Duodenal mucosa (tissue), 2 donors: ENCODE measurements around the gene PRUNE2.

Experiments
- H3K27ac ChIP-seq: one replicate; pipeline ENCODE4 v1.7.0; 2013; ENCODE audit warnings: low read depth, low read length
- H3K27me3 ChIP-seq, 2 donors: one replicate each; pipeline ENCODE4 v1.7.0; 2013; ENCODE audit warnings: low read length in 2 of 2, control low read depth in 1 of 2; ENCODE audit not compliant: insufficient read depth in 2 of 2, control insufficient read depth in 1 of 2
- H3K36me3 ChIP-seq, 2 donors: one replicate each; pipeline ENCODE4 v1.7.0; 2013; ENCODE audit warnings: low read length in 2 of 2, control low read depth in 1 of 2; ENCODE audit not compliant: insufficient read depth in 2 of 2, control insufficient read depth in 1 of 2
- H3K4me1 ChIP-seq, 2 donors: one replicate each; pipeline ENCODE4 v1.7.0; 2013; ENCODE audit warnings: low read length in 2 of 2, control low read depth in 1 of 2; ENCODE audit not compliant: insufficient read depth in 2 of 2, control insufficient read depth in 1 of 2
- H3K4me3 ChIP-seq, 2 donors: one replicate each; pipeline ENCODE4 v1.7.0; 2013; ENCODE audit warnings: low read length in 2 of 2, low read depth in 1 of 2
- H3K9ac ChIP-seq, 2 donors: one replicate each; pipeline ENCODE4 v1.7.0; 2013; ENCODE audit warnings: low read length in 2 of 2, low read depth in 1 of 2
- H3K9me3 ChIP-seq, 2 donors: one replicate each; pipeline ENCODE4 v1.7.0; 2013; ENCODE audit warnings: low read length in 2 of 2, control low read depth in 1 of 2; ENCODE audit not compliant: control insufficient read depth in 1 of 2

The PRUNE2 gene

DNA sequence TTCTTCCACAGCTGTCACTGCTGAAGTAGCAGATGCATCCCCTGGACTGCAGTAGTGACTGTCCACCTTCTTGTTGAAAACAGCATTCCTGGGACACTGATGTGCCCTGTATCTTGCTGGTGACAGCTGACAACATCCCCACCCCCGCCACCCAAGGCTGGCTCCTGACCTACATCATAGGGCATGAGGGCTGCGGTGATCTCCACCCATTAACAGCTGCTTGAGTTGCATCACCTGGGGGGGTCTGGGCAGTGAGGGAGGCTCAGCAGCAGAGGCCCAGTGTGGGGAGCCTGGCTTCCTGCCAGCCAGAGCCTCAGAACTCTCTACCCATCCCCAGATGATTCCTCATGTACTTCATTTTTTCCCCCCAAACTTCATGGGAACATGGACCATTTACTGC lies 4.1 kb downstream of the PRUNE2 start:
- no peak overlapping the region for H3K9ac ChIP-seq
- no peaks in the 10 kb centered on the region for H3K9me3 ChIP-seq
- peaks cover 11 to 14% of the 10 kb centered on the region in 2 donors for H3K4me1 ChIP-seq
- H3K27me3 ChIP-seq: peaks cover 47 to 68% of the 10 kb centered on the region in 2 donors
- H3K36me3 ChIP-seq: no peaks in the 10 kb centered on the region
- no peak overlapping the region for H3K4me3 ChIP-seq
- H3K27ac ChIP-seq: no peak overlapping the region

DNA sequence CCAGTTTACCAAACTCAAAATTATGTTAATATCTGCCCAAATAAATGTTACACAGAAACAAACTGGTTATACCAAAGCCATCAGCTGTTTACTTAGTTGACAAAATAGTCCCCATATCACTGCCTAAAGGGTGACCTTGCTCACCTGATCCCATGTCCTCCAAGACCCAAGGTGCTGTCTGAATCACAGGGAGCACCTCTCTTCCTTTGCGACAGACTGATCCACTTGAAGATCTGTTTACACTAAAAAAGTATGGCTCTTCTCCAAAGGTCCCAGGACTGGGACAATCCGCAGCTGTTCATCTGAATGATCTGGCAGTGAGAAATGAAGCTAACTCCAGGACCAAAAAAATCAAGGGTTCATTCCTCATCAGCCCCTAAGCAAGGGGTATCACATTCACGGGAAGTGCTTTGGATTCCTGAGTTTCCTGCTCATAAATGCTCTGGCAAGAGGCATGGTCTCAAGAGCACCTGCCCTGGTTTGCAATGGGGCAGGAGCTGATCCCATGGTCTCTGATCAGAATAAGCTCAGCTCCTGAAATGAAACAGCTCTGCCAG lies 5.0 kb downstream of the PRUNE2 start:
- peaks cover 40 to 61% of the 10 kb centered on the region in 2 donors for H3K27me3 ChIP-seq
- H3K9me3 ChIP-seq: no peaks in the 10 kb centered on the region
- H3K4me1 ChIP-seq: peaks cover 11 to 14% of the 10 kb centered on the region in 2 donors
- no peak overlapping the region for H3K4me3 ChIP-seq
- no peak overlapping the region for H3K27ac ChIP-seq
- no peaks in the 10 kb centered on the region for H3K36me3 ChIP-seq
- no peak overlapping the region for H3K9ac ChIP-seq

GRCh38 chr9:76898786-76899185 lies 7.1 kb downstream of the PRUNE2 start:
- no peak overlapping the region for H3K9ac ChIP-seq
- no peak overlapping the region for H3K27ac ChIP-seq
- peaks cover 27 to 43% of the 10 kb centered on the region in 2 donors for H3K27me3 ChIP-seq
- no peaks in the 10 kb centered on the region for H3K36me3 ChIP-seq
- no peaks in the 10 kb centered on the region for H3K9me3 ChIP-seq
- H3K4me1 ChIP-seq: no peaks in the 10 kb centered on the region
- no peak overlapping the region for H3K4me3 ChIP-seq

GRCh38 chr9:76897804-76898525 lies 7.9 kb downstream of the PRUNE2 start:
- no peaks in the 10 kb centered on the region for H3K4me1 ChIP-seq
- H3K4me3 ChIP-seq: no peak overlapping the region
- no peaks in the 10 kb centered on the region for H3K36me3 ChIP-seq
- peaks cover 27 to 44% of the 10 kb centered on the region in 2 donors for H3K27me3 ChIP-seq
- H3K27ac ChIP-seq: no peak overlapping the region
- H3K9ac ChIP-seq: no peak overlapping the region
- no peaks in the 10 kb centered on the region for H3K9me3 ChIP-seq

DNA sequence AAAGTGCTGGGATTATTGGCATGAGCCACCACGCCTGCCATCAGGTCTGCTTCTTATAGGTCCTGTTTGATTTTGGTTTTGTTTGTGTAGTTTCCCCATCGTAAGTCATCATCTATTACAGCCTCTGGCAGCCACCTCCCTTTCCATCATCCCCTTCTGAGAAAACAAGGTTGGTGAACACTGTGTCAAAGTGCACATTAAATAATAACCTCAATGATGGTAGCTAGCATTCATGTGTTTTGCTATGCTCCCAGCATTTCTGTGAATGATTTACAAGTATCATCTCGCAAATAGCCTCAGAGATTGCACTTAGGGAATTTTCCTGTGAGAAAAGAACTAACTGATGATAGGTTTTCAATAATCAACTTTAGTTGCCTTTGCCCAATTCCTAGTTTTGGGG lies 9.9 kb downstream of the PRUNE2 start:
- peaks cover 14 to 26% of the 10 kb centered on the region in 2 donors for H3K27me3 ChIP-seq
- no peak overlapping the region for H3K27ac ChIP-seq
- no peaks in the 10 kb centered on the region for H3K9me3 ChIP-seq
- no peak overlapping the region for H3K4me3 ChIP-seq
- H3K4me1 ChIP-seq: no peaks in the 10 kb centered on the region
- no peak overlapping the region for H3K9ac ChIP-seq
- H3K36me3 ChIP-seq: no peaks in the 10 kb centered on the region

GRCh38 chr9:76895186-76895585 lies 10.7 kb downstream of the PRUNE2 start:
- Histone ChIP-seq H3K27ac (no peak overlapping the region), H3K36me3 (no peaks in the 10 kb centered on the region)

DNA sequence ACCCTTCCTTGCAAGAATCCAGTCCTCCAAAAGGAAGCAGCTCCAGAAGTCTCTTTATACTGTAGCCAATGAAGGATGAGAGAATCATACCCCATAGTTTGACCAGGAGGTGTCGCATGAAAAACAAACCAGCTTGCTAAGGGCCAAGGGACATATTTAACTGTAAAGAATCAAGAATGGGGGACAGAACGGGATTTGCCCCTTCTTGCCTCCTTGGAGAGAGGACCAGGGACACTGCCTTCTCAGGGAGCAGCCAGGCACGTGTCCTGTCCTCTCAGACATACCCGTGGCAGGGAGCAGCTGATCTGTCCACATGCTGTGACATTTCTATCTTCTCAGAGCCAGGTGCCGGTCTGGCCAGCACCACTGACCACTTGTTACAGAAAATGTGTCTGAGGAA lies 11.7 kb downstream of the PRUNE2 start:
- H3K27ac ChIP-seq: no peak overlapping the region
- H3K27me3 ChIP-seq: peaks cover 8 to 10% of the 10 kb centered on the region in 2 donors
- no peak overlapping the region for H3K4me3 ChIP-seq
- H3K9me3 ChIP-seq: no peaks in the 10 kb centered on the region
- H3K4me1 ChIP-seq: no peaks in the 10 kb centered on the region
- H3K36me3 ChIP-seq: no peaks in the 10 kb centered on the region
- no peak overlapping the region for H3K9ac ChIP-seq

More at GRCh38 chr9:76895186-76895585, 10.7 kb downstream of the PRUNE2 start:
- no peak overlapping the region for H3K4me3 ChIP-seq
- H3K27me3 ChIP-seq: peaks cover 11 to 18% of the 10 kb centered on the region in 2 donors
- no peak overlapping the region for H3K9ac ChIP-seq
- no peaks in the 10 kb centered on the region for H3K4me1 ChIP-seq
- H3K9me3 ChIP-seq: no peaks in the 10 kb centered on the region

DNA sequence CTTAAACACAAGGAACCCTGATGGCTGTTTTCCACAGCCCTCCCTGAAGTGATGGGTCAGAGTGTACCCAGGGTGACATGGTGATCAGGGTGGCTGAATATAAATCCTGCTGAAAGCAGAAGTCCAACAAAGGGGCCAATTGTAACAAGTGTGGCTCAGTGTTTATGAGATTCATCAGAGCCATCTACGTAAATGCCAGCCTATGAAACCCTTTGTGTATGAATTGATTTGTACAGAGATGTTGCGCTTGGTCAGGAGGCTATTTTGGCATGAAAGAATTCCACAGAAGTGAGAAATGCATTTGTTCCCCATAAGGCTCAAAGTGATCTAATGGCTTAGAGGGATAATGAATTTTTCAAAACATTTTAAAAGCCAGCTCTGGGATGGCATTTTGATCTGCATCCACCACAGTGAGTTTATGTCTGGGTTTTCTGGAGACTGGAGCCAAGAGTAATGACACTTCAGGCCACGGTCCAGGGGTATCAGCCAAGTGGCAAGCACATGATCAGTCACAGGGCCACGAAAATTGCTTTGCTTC lies 12.4 kb downstream of the PRUNE2 start:
- no peaks in the 10 kb centered on the region for H3K4me1 ChIP-seq
- no peaks in the 10 kb centered on the region for H3K9me3 ChIP-seq
- no peaks in the 10 kb centered on the region for H3K36me3 ChIP-seq
- H3K4me3 ChIP-seq: no peak overlapping the region
- H3K27ac ChIP-seq: no peak overlapping the region
- H3K27me3 ChIP-seq: peaks cover 3 to 4% of the 10 kb centered on the region in 2 donors
- H3K9ac ChIP-seq: no peak overlapping the region

DNA sequence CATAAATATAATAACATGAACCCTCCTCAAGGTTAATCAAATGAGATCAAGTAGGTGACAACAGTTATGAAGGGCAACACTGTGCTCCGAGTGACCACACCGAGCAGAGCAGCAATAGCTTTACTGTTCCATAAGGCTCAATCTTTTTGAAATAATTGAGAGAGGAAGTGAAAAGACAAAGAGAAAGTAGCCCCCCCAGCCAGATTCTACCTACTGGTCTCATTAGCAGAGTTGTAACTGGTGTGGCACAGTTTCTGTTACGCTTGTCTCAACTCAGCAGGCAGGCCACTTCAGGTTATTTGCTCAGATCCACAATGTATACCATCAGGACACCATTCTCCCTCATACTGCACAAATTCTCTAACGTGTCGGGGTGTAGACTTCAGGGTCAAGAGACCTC lies 14.0 kb downstream of the PRUNE2 start:
- H3K9me3 ChIP-seq: no peaks in the 10 kb centered on the region
- no peak overlapping the region for H3K9ac ChIP-seq
- H3K27ac ChIP-seq: no peak overlapping the region
- H3K4me3 ChIP-seq: no peak overlapping the region
- peaks cover 3 to 4% of the 10 kb centered on the region in 2 donors for H3K27me3 ChIP-seq
- peaks cover 0 to 8% of the 10 kb centered on the region in 2 donors for H3K4me1 ChIP-seq
- no peaks in the 10 kb centered on the region for H3K36me3 ChIP-seq

GRCh38 chr9:76891279-76891678 lies 14.6 kb downstream of the PRUNE2 start:
- H3K27ac ChIP-seq: no peak overlapping the region
- H3K9me3 ChIP-seq: no peaks in the 10 kb centered on the region
- no peaks in the 10 kb centered on the region for H3K36me3 ChIP-seq
- H3K27me3 ChIP-seq: peaks cover 3 to 4% of the 10 kb centered on the region in 2 donors
- peaks cover 0 to 11% of the 10 kb centered on the region in 2 donors for H3K4me1 ChIP-seq
- H3K9ac ChIP-seq: no peak overlapping the region
- H3K4me3 ChIP-seq: no peak overlapping the region
